Measurements from ENCODE around the gene XRN2. TPM values are rescaled to one million over a fixed set of nuclear protein-coding genes. Genes with fewer than 3 reads are reported as not detected.

Gene XRN2
- total RNA-seq, 1 donor from 2014 or later, result 239 TPM

DNA sequence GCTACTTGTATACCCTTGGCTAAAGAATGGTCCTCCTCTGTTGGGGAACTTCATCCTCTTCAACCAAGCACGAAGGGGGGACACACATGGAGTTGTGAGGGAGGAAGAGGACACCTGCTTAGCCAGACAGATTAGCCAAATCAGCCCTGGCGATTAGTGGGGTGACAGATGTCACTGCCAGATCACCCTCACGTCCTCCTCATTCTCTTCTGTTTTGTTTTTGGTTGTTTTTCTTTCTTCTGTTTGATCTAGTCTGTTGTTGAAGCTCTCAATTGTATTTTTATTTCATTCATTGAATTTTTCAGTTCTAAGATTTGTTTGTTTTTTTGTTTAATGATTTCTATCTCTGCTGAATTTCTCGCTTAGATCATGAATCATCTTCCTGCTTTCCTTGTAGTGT lies 121.7 kb downstream of the XRN2 start:
- peaks cover 15% of the 10 kb centered on the region for H3K9me3 Mint-ChIP-seq
- H3K36me3 Mint-ChIP-seq, result no peaks in the 10 kb centered on the region
- no peak overlapping the region for H3K9ac ChIP-seq
- H3K4me3 Mint-ChIP-seq, result no peak overlapping the region
- no peak overlapping the region for H3K4me2 ChIP-seq
- DNase-seq (ENCODE audit: low spot score), result no peak
- no peak overlapping the region for H3K27ac Mint-ChIP-seq
- no peaks in the 10 kb centered on the region for H4K20me1 ChIP-seq (ENCODE audit: low read depth)
- no peak overlapping the region for H2AFZ ChIP-seq (replicated peaks)
- H3K27ac ChIP-seq, result no peak overlapping the region
- H3K79me2 ChIP-seq (ENCODE audit: low read depth), result no peaks in the 10 kb centered on the region
- no peaks in the 10 kb centered on the region for H3K27me3 ChIP-seq
- H3K4me1 Mint-ChIP-seq, result no peaks in the 10 kb centered on the region
- no peaks in the 10 kb centered on the region for H3K36me3 ChIP-seq
- no peaks in the 10 kb centered on the region for H3F3A ChIP-seq (ENCODE audit: low read depth)
- H3K4me1 ChIP-seq, result no peaks in the 10 kb centered on the region
- H3K9me3 ChIP-seq (ENCODE audit: low read depth), result no peaks in the 10 kb centered on the region
- H3K27me3 Mint-ChIP-seq (ENCODE audit: insufficient read depth, low read depth), result no peaks in the 10 kb centered on the region
- no peak for TF ChIP-seq EZH2phosphoT487 (IDR thresholded peaks at IDR 0.05)
- TF ChIP-seq, protein P1, sequence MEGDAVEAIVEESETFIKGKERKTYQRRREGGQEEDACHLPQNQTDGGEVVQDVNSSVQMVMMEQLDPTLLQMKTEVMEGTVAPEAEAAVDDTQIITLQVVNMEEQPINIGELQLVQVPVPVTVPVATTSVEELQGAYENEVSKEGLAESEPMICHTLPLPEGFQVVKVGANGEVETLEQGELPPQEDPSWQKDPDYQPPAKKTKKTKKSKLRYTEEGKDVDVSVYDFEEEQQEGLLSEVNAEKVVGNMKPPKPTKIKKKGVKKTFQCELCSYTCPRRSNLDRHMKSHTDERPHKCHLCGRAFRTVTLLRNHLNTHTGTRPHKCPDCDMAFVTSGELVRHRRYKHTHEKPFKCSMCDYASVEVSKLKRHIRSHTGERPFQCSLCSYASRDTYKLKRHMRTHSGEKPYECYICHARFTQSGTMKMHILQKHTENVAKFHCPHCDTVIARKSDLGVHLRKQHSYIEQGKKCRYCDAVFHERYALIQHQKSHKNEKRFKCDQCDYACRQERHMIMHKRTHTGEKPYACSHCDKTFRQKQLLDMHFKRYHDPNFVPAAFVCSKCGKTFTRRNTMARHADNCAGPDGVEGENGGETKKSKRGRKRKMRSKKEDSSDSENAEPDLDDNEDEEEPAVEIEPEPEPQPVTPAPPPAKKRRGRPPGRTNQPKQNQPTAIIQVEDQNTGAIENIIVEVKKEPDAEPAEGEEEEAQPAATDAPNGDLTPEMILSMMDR (IDR thresholded peaks at IDR 0.05), result no peak
- TF ChIP-seq EZH2 (IDR thresholded peaks at IDR 0.05), result no peak
- H3K4me3 ChIP-seq, result no peak overlapping the region

DNA sequence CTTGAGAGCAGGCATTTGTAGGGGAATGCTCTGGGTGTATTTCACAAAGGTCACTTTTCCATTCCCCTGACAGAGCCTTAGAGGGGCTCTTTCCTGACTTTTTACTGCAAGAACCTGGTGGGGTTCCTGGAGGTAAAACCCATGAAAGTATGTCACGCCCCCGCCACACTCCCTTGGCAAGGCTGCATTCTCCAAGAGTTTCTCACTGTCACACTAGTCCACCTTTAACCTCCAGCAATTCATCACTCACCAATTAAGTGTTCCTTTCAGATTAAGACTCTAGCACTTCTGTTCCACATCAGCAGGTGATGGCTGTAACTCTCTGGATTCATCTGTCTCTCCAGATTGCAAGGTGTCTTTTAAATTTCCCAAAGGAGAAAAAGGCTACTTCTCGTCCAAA lies 126.9 kb downstream of the XRN2 start:
- H3K27ac Mint-ChIP-seq, result no peak overlapping the region
- Histone ChIP-seq H3K79me2 (ENCODE audit: low read depth) (no peaks in the 10 kb centered on the region), H3K9ac (no peak overlapping the region), H3K4me1 (no peaks in the 10 kb centered on the region), H3K9me3 (ENCODE audit: low read depth) (no peaks in the 10 kb centered on the region), H3K36me3 (no peaks in the 10 kb centered on the region), H3K27me3 (no peaks in the 10 kb centered on the region), H3F3A (ENCODE audit: low read depth) (no peaks in the 10 kb centered on the region), H3K4me2 (no peak overlapping the region), H2AFZ (replicated peaks) (no peak overlapping the region), H4K20me1 (ENCODE audit: low read depth) (no peaks in the 10 kb centered on the region), H3K4me3 (no peak overlapping the region), H3K27ac (no peak overlapping the region)
- peaks cover 4% of the 10 kb centered on the region for H3K27me3 Mint-ChIP-seq (ENCODE audit: insufficient read depth, low read depth)
- no peak overlapping the region for H3K4me3 Mint-ChIP-seq
- H3K36me3 Mint-ChIP-seq, result no peaks in the 10 kb centered on the region
- no peaks in the 10 kb centered on the region for H3K4me1 Mint-ChIP-seq
- no peak for DNase-seq (ENCODE audit: low spot score)
- H3K9me3 Mint-ChIP-seq, result peaks cover 7% of the 10 kb centered on the region
- TF ChIP-seq, protein P1 (IDR thresholded peaks at IDR 0.05), result no peak
- TF ChIP-seq EZH2phosphoT487 (IDR thresholded peaks at IDR 0.05) (no peak), EZH2 (IDR thresholded peaks at IDR 0.05) (no peak)

DNA sequence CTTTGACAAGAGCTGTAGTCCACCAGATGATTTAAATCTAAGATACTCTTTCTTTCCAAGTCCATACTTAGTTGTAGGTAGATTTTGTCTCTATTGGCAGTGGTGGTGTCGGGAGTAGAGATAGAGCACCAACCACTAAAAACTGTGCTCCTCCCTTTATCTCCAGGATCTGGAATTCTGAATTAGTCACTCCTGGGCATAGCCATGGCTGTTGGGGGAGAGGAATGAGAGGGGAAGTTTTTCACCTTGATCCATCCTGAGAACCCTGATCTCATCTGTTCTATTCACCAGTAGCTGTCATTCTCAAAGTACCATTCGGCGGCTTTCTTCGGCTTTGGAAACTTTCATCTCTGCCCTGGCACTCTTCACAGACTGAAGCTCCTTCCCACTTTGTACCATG lies 129.8 kb downstream of the XRN2 start:
- H3K4me2 ChIP-seq, result no peak overlapping the region

More for the DNA sequence above, 129.8 kb downstream of the XRN2 start:
- Histone ChIP-seq H3K79me2 (ENCODE audit: low read depth) (no peaks in the 10 kb centered on the region), H3F3A (ENCODE audit: low read depth) (no peaks in the 10 kb centered on the region), H2AFZ (replicated peaks) (no peak overlapping the region), H3K4me1 (no peaks in the 10 kb centered on the region), H3K36me3 (no peaks in the 10 kb centered on the region), H3K4me3 (no peak overlapping the region), H3K9ac (no peak overlapping the region), H4K20me1 (ENCODE audit: low read depth) (no peaks in the 10 kb centered on the region), H3K27me3 (no peaks in the 10 kb centered on the region), H3K27ac (no peak overlapping the region), H3K9me3 (ENCODE audit: low read depth) (no peaks in the 10 kb centered on the region)
- no peak overlapping the region for H3K4me3 Mint-ChIP-seq
- H3K27ac Mint-ChIP-seq, result no peak overlapping the region
- H3K27me3 Mint-ChIP-seq (ENCODE audit: insufficient read depth, low read depth), result peaks cover 4% of the 10 kb centered on the region
- H3K36me3 Mint-ChIP-seq, result no peaks in the 10 kb centered on the region
- DNase-seq (ENCODE audit: low spot score), result no peak
- H3K9me3 Mint-ChIP-seq, result no peaks in the 10 kb centered on the region
- TF ChIP-seq EZH2phosphoT487 (IDR thresholded peaks at IDR 0.05) (no peak), EZH2 (IDR thresholded peaks at IDR 0.05) (no peak)
- TF ChIP-seq, protein P1 (IDR thresholded peaks at IDR 0.05), result no peak
- H3K4me1 Mint-ChIP-seq, result peaks cover 4% of the 10 kb centered on the region
